Uterus (tissue), 2 donors: ENCODE results near the gene ASB8.

Experiments used
- CTCF ChIP-seq, 4 experiments: fragments of 200-600 bp in 2 of 4; fragments of 450-650 bp in 2 of 4; sonication (generic) in 2 of 4; IDR thresholded peaks; one replicate each; pipeline ENCODE4 v1.5.1; 2016 to 2019; ENCODE audit warnings: antibody characterized with exemption in 4 of 4, mild to moderate bottlenecking in 2 of 4, moderate library complexity in 1 of 4
- POLR2A ChIP-seq, 2 donors: fragments of 450-650 bp; IDR thresholded peaks; one replicate each; pipeline ENCODE4 v1.6.1; 2016; ENCODE audit warnings: antibody characterized with exemption in 2 of 2, mild to moderate bottlenecking in 1 of 2, moderate library complexity in 1 of 2

GRCh38 chr12:48185181-48185919, 28.0 kb upstream of the ASB8 start:
- no peak for TF ChIP-seq CTCF (IDR thresholded peaks at IDR 0.05)
- no peak for TF ChIP-seq POLR2A (IDR thresholded peaks at IDR 0.05)
